ENCODE data around the gene MBP.

MBP gene

GRCh38 chr18:77047803-77048419 lies 84.7 kb downstream of the MBP start:
- TF ChIP-seq CEBPB (IDR thresholded peaks at IDR 0.05) (peak; percentile 75), TAF1 (IDR thresholded peaks at IDR 0.05; ENCODE audit: low read depth) (no peak), FOXM1 (IDR thresholded peaks at IDR 0.05; ENCODE audit: borderline replicate concordance, low read depth) (no peak)

- no peak for TF ChIP-seq CREB1 (IDR thresholded peaks at IDR 0.05; ENCODE audit: low read depth)
- TF ChIP-seq USF1 (IDR thresholded peaks at IDR 0.05): no peak
- no peak for TF ChIP-seq YY1 (IDR thresholded peaks at IDR 0.05; ENCODE audit: low read depth)
- TF ChIP-seq TCF12 (IDR thresholded peaks at IDR 0.05; ENCODE audit: low read depth): no peak
- TF ChIP-seq EP300 (IDR thresholded peaks at IDR 0.05; ENCODE audit: borderline replicate concordance): no peak
- no peak for TF ChIP-seq ZBTB7A (IDR thresholded peaks at IDR 0.05; ENCODE audit: low read depth)
- no peak for TF ChIP-seq MAX (IDR thresholded peaks at IDR 0.05)
- TF ChIP-seq REST (IDR thresholded peaks at IDR 0.05; ENCODE audit: low read depth): no peak
- no peak for TF ChIP-seq EGR1 (IDR thresholded peaks at IDR 0.05)
Measured at GRCh38 chr18:77046994-77047393, 85.6 kb downstream of the MBP start.

- TF ChIP-seq YY1 (IDR thresholded peaks at IDR 0.05; ENCODE audit: low read depth): no peak
- TF ChIP-seq CREB1 (IDR thresholded peaks at IDR 0.05; ENCODE audit: low read depth): no peak
- TF ChIP-seq USF1 (IDR thresholded peaks at IDR 0.05): no peak
- TF ChIP-seq FOXM1 (IDR thresholded peaks at IDR 0.05; ENCODE audit: borderline replicate concordance, low read depth): no peak
- TF ChIP-seq EP300 (IDR thresholded peaks at IDR 0.05; ENCODE audit: borderline replicate concordance): no peak
Measured at GRCh38 chr18:77046409-77046808, 86.2 kb downstream of the MBP start.

- TF ChIP-seq USF1 (IDR thresholded peaks at IDR 0.05) (no peak), EGR1 (IDR thresholded peaks at IDR 0.05) (no peak), CEBPB (IDR thresholded peaks at IDR 0.05) (no peak)
Measured at GRCh38 chr18:77045677-77046076, 86.9 kb downstream of the MBP start.

- TF ChIP-seq NFIC (IDR thresholded peaks at IDR 0.05): no peak
- TF ChIP-seq CREB1 (IDR thresholded peaks at IDR 0.05; ENCODE audit: low read depth): no peak
- TF ChIP-seq MAX (IDR thresholded peaks at IDR 0.05): no peak
- TF ChIP-seq EP300 (IDR thresholded peaks at IDR 0.05; ENCODE audit: borderline replicate concordance): no peak
- TF ChIP-seq RAD21 (IDR thresholded peaks at IDR 0.05; ENCODE audit: low read depth): no peak
- no peak for TF ChIP-seq TAF1 (IDR thresholded peaks at IDR 0.05; ENCODE audit: low read depth)
- no peak for TF ChIP-seq REST (IDR thresholded peaks at IDR 0.05; ENCODE audit: low read depth)
- TF ChIP-seq EGR1 (IDR thresholded peaks at IDR 0.05): no peak
- no peak for TF ChIP-seq TEAD4 (IDR thresholded peaks at IDR 0.05)
- no peak for TF ChIP-seq TCF12 (IDR thresholded peaks at IDR 0.05; ENCODE audit: low read depth)
- TF ChIP-seq ZBTB7A (IDR thresholded peaks at IDR 0.05; ENCODE audit: low read depth): no peak
Measured at GRCh38 chr18:77044866-77045664, 87.5 kb downstream of the MBP start.
